ENCODE measurements around the gene DHDH.
A peak's percentile ranks its signal among the peaks of the same experiment; 100 is the strongest.

The DHDH gene

GRCh38 chr19:48959341-48960239 is 26.1 kb downstream of the DHDH start:
- H3K4me3 ChIP-seq (replicated peaks in 1 of 2; ENCODE audit: low read depth in 2 of 2, low read length in 2 of 2) = no peak overlapping the region
- DNase-seq (ENCODE audit: low read depth in 2 of 2) = no peak
- TF ChIP-seq CTCF (IDR thresholded peaks at IDR 0.05; ENCODE audit: low read depth, low read length) = no peak

DNA sequence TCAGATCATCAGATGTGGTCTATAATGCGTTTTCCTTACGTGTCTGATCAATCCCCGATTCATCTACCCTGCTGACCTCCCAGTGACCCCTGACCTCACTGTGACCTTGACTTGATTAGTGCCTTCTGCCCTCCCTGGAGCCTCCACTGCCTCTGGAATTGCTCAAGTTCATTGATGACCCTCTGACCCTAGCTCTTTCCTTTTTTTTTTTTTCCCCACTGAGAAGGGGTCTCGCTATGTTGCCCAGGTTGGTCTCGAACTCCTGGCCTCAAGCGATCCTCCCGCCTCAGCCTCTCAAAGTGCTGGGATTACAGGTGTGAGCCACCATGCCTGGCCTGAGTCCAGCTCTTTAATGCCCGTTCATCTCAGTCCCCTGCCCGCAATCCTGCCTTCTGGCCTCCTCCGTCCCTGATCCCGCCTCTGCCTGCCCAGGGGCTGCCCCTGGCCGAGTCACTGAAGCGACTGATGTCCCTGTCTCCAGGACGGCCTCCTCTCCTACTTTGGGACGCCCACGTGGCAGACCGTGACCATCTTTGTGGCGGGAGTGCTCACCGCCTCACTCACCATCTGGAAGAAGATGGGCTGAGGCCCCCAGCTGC is 27.7 kb downstream of the DHDH start:
- TF ChIP-seq CTCF (IDR thresholded peaks at IDR 0.05; ENCODE audit: low read depth, low read length) = no peak
- no peak overlapping the region for H3K4me3 ChIP-seq (replicated peaks in 1 of 2; ENCODE audit: low read depth in 2 of 2, low read length in 2 of 2)
- DNase-seq (ENCODE audit: low read depth in 2 of 2) = no peak

DNA sequence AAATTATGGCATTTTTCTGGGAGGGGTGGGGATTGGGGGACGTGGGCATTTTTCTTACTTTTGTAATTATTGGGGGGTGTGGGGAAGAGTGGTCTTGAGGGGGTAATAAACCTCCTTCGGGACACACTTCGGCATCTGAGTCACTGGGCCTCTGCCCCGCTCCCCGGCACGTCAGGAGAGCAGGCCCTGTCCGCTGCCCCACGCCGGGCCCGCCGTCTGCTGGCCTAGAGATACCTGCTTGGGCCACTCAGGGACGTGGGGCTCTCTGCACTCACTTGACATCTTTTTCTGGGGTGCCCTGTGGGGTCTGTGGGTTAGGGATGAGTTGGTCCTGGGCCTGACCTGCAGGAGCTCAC is 28.2 kb downstream of the DHDH start:
- no peak overlapping the region for H3K4me3 ChIP-seq (replicated peaks in 1 of 2; ENCODE audit: low read depth in 2 of 2, low read length in 2 of 2)
- no peak for TF ChIP-seq CTCF (IDR thresholded peaks at IDR 0.05; ENCODE audit: low read depth, low read length)
- no peak for DNase-seq (ENCODE audit: low read depth in 2 of 2)

- peak; percentile 48 to 56 for DNase-seq (ENCODE audit: low read depth in 2 of 2)
- no peak for TF ChIP-seq CTCF (IDR thresholded peaks at IDR 0.05; ENCODE audit: low read depth, low read length)
- no peak overlapping the region for H3K4me3 ChIP-seq (replicated peaks in 1 of 2; ENCODE audit: low read depth in 2 of 2, low read length in 2 of 2)
These were observed 28.7 kb downstream of the DHDH start for GRCh38 chr19:48962029-48962848.

DNA sequence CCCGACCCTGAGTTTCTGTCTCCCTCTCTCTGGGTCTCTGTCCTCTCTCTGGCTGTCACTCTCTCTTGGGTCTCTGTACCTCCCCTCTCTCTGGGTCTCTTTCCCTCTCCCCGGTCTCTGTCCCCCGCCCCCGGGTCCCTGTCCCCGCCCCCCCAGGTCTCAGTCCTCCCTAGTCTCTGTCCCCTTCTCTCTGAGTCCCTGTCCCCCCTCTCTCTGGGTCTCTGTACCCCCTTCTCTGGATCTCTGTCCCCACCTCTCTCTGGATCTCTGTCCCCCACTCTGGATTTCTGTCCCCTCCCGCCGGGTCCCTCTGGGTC is 29.3 kb downstream of the DHDH start:
- H3K4me3 ChIP-seq (replicated peaks in 1 of 2; ENCODE audit: low read depth in 2 of 2, low read length in 2 of 2) = no peak overlapping the region
- TF ChIP-seq CTCF (IDR thresholded peaks at IDR 0.05; ENCODE audit: low read depth, low read length) = no peak
- no peak for DNase-seq (ENCODE audit: low read depth in 2 of 2)

- no peak for TF ChIP-seq CTCF (IDR thresholded peaks at IDR 0.05; ENCODE audit: low read depth, low read length)
- H3K4me3 ChIP-seq (replicated peaks in 1 of 2; ENCODE audit: low read depth in 2 of 2, low read length in 2 of 2) = peak overlapping the region; percentile 22 to 95
- peak; percentile 78 to 79 for DNase-seq (ENCODE audit: low read depth in 2 of 2)
These were observed 30.1 kb downstream of the DHDH start for GRCh38 chr19:48963371-48964204.

Data from cardiac fibroblast (primary cell).